Nephron (organoid): Measurements from ENCODE around the gene MS4A4E.
"Not testable (repeated sequence)": the region's sequence is repeated elsewhere in the genome, so short reads cannot be mapped to it uniquely, and the experiment has no call there.

Experiments
- H3K27ac Mint-ChIP-seq, 3 experiments: 2 replicates each; pipeline ENCODE4 v1.8.0; 2020; ENCODE audit warnings: mixed read lengths in 3 of 3, mild to moderate bottlenecking in 2 of 3, moderate library complexity in 1 of 3
- H3K27me3 Mint-ChIP-seq: 2 replicates; pipeline ENCODE4 v1.8.0; 2021; ENCODE audit warnings: low read depth, mild to moderate bottlenecking, moderate library complexity, mixed read lengths
- H3K36me3 Mint-ChIP-seq: 2 replicates; pipeline ENCODE4 v1.8.0; 2020; ENCODE audit warnings: low read depth, mixed read lengths
- H3K4me1 Mint-ChIP-seq: 2 replicates; pipeline ENCODE4 v1.8.0; 2020; ENCODE audit warnings: mixed read lengths
- H3K4me3 Mint-ChIP-seq, 3 experiments: 2 replicates each; pipeline ENCODE4 v1.8.0; 2020; ENCODE audit warnings: mild to moderate bottlenecking in 3 of 3, mixed read lengths in 3 of 3, moderate library complexity in 2 of 3
- H3K9me3 Mint-ChIP-seq: 2 replicates; pipeline ENCODE4 v1.8.0; 2020; ENCODE audit warnings: mixed read lengths
- TF ChIP-seq, protein P1 (sequence below), 3 experiments: fragments of 200-600 bp; sonication (generic); IDR thresholded peaks; one replicate each; pipeline ENCODE4 v1.5.0; 2021; ENCODE audit warnings: antibody characterized with exemption in 3 of 3; ENCODE audit not compliant: unreplicated experiment in 3 of 3

MS4A4E gene

DNA sequence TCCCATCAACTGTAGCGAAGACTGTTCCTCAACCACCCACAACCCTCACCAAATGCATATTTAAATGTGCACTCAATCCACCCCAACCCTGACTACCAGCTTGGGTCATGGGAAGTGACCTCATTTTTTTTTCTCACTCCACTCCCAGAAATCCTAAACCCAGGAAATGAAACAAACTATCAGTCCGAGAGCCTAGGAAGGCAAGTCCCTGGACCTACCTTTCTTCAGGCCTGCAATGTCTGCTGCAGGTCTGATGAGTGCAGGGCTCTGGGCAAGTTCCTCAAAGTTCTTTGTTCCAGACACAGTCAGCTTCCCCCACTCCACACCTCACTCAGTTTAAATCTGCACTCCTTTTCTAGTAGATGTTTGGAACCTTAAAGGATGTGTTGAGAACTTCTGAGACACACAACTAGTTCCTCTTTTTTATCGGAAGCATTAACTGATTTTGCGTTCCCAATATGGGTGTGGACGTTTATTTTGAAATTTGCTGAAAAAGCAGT is at the start of gene MS4A4E:
MS4A4E (minus strand) TSS at position 398 of the 500 bp plus-strand sequence. CDS start 13,082 bp downstream, outside the sequence.
- no peaks in the 10 kb centered on the region for H3K36me3 Mint-ChIP-seq
- H3K9me3 Mint-ChIP-seq = no peaks in the 10 kb centered on the region
- TF ChIP-seq, protein P1, sequence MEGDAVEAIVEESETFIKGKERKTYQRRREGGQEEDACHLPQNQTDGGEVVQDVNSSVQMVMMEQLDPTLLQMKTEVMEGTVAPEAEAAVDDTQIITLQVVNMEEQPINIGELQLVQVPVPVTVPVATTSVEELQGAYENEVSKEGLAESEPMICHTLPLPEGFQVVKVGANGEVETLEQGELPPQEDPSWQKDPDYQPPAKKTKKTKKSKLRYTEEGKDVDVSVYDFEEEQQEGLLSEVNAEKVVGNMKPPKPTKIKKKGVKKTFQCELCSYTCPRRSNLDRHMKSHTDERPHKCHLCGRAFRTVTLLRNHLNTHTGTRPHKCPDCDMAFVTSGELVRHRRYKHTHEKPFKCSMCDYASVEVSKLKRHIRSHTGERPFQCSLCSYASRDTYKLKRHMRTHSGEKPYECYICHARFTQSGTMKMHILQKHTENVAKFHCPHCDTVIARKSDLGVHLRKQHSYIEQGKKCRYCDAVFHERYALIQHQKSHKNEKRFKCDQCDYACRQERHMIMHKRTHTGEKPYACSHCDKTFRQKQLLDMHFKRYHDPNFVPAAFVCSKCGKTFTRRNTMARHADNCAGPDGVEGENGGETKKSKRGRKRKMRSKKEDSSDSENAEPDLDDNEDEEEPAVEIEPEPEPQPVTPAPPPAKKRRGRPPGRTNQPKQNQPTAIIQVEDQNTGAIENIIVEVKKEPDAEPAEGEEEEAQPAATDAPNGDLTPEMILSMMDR (IDR thresholded peaks at IDR 0.05; ENCODE audit: unreplicated experiment in 3 of 3) = no peak
- no peak within 1 kb of the TSS for H3K27ac Mint-ChIP-seq
- H3K27me3 Mint-ChIP-seq = no peaks in the 10 kb centered on the region
- H3K4me3 Mint-ChIP-seq = no peak within 1 kb of the TSS
- no peaks in the 10 kb centered on the region for H3K4me1 Mint-ChIP-seq

DNA sequence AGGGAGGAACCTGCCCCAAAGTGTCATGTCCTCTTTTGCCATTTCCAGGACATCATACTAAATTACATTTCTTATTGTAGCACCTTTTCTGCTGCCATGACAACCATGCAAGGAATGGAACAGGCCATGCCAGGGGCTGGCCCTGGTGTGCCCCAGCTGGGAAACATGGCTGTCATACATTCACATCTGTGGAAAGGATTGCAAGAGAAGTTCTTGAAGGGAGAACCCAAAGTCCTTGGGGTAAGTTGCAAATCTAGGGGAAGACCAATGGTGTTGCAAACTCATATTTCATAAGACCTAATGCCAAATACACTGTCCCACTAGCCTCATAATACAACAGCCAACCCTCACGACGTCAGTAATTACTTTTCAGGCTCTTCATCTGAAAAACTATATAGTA is 49.2 kb upstream of the MS4A4E start:
- Mint-ChIP-seq H3K9me3 (peaks cover 6% of the 10 kb centered on the region), H3K27me3 (peaks cover 7% of the 10 kb centered on the region), H3K4me1 (no peaks in the 10 kb centered on the region), H3K4me3 (no peak overlapping the region), H3K36me3 (no peaks in the 10 kb centered on the region), H3K27ac (no peak overlapping the region)
- TF ChIP-seq, protein P1 (IDR thresholded peaks at IDR 0.05; ENCODE audit: unreplicated experiment in 3 of 3) = no peak

DNA sequence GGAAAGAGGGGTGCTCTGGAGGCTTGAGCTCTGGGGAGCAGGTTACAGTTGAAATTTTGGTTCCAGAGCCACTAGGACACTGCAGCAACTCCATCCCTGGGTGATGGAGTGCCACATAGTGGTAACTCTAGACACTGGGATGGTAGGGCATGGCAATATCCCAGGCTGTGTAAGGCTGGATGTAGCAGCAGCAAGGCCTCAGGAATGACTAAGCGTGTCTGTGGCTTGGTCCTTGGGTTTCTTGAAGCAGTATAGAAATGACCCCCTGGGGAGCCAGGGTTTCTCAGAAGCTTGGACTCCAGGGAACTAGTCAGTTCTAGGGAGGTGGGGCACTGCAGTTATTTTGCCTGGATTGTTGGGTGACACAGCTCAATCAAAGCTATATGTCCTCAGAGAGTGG is 45.6 kb upstream of the MS4A4E start:
- H3K27me3 Mint-ChIP-seq = peaks cover 7% of the 10 kb centered on the region
- H3K4me1 Mint-ChIP-seq = no peaks in the 10 kb centered on the region
- peaks cover 6% of the 10 kb centered on the region for H3K9me3 Mint-ChIP-seq
- no peaks in the 10 kb centered on the region for H3K36me3 Mint-ChIP-seq
- H3K27ac Mint-ChIP-seq = no peak overlapping the region
- no peak overlapping the region for H3K4me3 Mint-ChIP-seq
- TF ChIP-seq, protein P1 (IDR thresholded peaks at IDR 0.05; ENCODE audit: unreplicated experiment in 3 of 3) = no peak

DNA sequence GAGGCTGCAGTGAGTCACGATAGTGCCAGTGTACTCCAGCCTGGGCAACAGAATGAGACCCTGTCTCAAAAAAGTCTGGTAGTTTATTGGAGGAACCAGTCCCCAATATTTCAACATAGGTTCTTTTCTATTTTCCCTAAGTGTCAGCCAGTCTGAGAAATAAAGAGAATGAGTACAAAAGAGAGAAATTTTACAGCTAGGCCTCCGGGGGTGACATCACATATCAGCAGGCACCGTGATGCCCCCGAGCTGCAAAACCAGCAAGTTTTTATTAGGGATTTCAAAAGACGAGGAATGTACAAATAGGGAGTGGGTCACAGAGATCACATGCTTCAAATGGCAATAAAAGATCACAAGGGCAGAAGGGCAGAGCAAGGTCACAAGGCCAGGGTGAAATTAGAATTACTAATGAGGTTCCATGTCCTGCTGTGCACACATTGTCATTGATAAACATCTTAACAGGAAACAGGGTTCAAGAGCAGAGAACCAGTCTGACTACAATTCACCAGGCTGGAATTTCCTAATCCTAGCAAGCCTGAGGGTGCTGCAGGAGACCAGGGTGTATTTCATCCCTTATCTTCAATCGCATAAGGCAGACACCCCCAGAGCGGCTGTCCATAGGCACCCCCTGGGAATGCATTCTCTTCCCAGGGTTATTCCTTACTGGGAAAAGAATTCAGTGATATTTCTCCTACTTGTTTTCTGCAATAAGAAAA is 42.6 kb upstream of the MS4A4E start:
- not testable (repeated sequence) for H3K27me3 Mint-ChIP-seq, H3K36me3 Mint-ChIP-seq

DNA sequence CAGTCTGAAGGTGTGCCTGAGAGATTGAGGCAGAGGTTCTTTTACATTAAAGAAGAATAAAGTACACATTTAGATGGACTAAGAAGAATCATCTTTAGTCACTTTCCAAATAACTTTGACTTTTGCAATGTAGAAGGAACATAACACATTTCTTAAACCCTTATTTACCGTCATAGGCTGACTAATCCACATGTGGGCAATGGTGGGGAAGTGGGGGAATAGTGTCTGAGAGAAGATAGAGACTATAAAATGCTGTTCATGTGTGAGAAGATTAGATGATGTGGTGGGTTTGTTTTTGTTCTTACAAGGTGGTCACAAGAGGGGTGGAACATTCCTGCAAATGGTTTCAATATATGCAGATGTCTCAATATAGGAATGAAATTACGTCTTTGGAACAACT is 39.3 kb upstream of the MS4A4E start:
- no peaks in the 10 kb centered on the region for H3K27me3 Mint-ChIP-seq
- H3K36me3 Mint-ChIP-seq = no peaks in the 10 kb centered on the region
- no peak overlapping the region for H3K4me3 Mint-ChIP-seq
- TF ChIP-seq, protein P1 (IDR thresholded peaks at IDR 0.05; ENCODE audit: unreplicated experiment in 3 of 3) = no peak
- H3K9me3 Mint-ChIP-seq = no peaks in the 10 kb centered on the region
- H3K4me1 Mint-ChIP-seq = no peaks in the 10 kb centered on the region
- H3K27ac Mint-ChIP-seq = no peak overlapping the region

More for the DNA sequence above, 42.6 kb upstream of the MS4A4E start:
- not testable (repeated sequence) for H3K4me3 Mint-ChIP-seq, H3K9me3 Mint-ChIP-seq, H3K4me1 Mint-ChIP-seq
- H3K27ac Mint-ChIP-seq = peak overlapping the region in 1 of 3 experiments; percentile 5

DNA sequence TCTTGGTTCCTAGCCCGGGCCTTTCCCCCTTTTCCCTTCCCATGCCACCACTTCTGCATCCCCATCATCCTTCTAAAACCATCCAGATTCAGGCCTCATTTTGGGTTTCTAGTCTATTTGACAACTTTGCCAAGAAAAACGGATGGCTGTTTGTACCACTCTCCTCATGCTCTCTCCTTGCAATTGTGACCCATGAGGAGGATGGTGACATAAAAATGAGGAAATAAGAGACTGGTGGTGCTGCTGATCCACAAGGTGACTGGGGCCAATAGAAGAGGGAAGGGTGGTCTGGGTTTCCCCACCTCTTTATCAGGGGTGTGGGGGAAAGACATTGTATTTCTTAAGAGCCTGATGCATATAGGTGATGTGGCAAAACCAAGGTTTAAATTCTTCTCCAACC is 38.5 kb upstream of the MS4A4E start:
- Mint-ChIP-seq H3K36me3 (no peaks in the 10 kb centered on the region), H3K9me3 (no peaks in the 10 kb centered on the region), H3K27me3 (no peaks in the 10 kb centered on the region), H3K4me3 (no peak overlapping the region), H3K4me1 (no peaks in the 10 kb centered on the region), H3K27ac (no peak overlapping the region)
- TF ChIP-seq, protein P1 (IDR thresholded peaks at IDR 0.05; ENCODE audit: unreplicated experiment in 3 of 3) = no peak
